ENCODE measurements around the gene NKRF.

GRCh38 chrX:119614776-119615175 is 8.6 kb upstream of the NKRF start:
- TF ChIP-seq CTCF (IDR thresholded peaks at IDR 0.05; ENCODE audit: low read depth, low read length, poor library complexity, severe bottlenecking) (no peak), EZH2phosphoT487 (IDR thresholded peaks at IDR 0.05; ENCODE audit: borderline replicate concordance, low read length) (no peak)

All from DOHH2 (cell line).